Naive thymus-derived CD4-positive, alpha-beta T cell (primary cell): ENCODE measurements around the gene EIF2S1. TPM values are rescaled to one million over a fixed set of nuclear protein-coding genes. Genes with fewer than 3 reads are reported as not detected.
"Not testable (repeated sequence)": the region's sequence is repeated elsewhere in the genome, so short reads cannot be mapped to it uniquely, and the experiment has no call there.

Experiments
- ATAC-seq: fragments of 150-1000 bp; cut with Tn5 transposase; 2 replicates; pipeline ENCODE4 v1.10.0; 2021; ENCODE audit warnings: mild to moderate bottlenecking, moderate library complexity
- CTCF ChIA-PET: fragments of 350-600 bp; sonication (Branson Sonifier 250); formaldehyde crosslinking; loops from one replicate; lab custom pipeline; 2021; ENCODE audit warnings: antibody characterized with exemption; lab: Charles Lee
- POLR2A ChIA-PET: fragments of 350-600 bp; sonication (Branson Sonifier 250); formaldehyde crosslinking; loops from one replicate; lab custom pipeline; 2021; ENCODE audit warnings: antibody characterized with exemption, inconsistent platforms; lab: Charles Lee
- DNase-seq, 9 donors: peaks; one replicate each; pipeline versions ENCODE4 v3.0.0 to v3.0.0-alpha.2; 2020 to 2022; ENCODE audit warnings: mixed read lengths in 1 of 9
- H3K27ac ChIP-seq: one replicate; pipeline ENCODE4 v1.7.0; 2013; ENCODE audit warnings: mild to moderate bottlenecking, low read depth, low read length, moderate library complexity
- H3K27me3 ChIP-seq, 2 donors: one replicate each; pipeline ENCODE4 v1.7.0; 2013; ENCODE audit warnings: low read length in 2 of 2, mild to moderate bottlenecking in 2 of 2, moderate library complexity in 2 of 2; ENCODE audit not compliant: control insufficient read depth in 2 of 2, insufficient read depth in 2 of 2
- H3K36me3 ChIP-seq, 3 experiments: 1 replicate in 2 of 3; 2 replicates in 1 of 3; pipeline ENCODE4 v1.7.0; 2013; ENCODE audit warnings: low read length in 3 of 3, mild to moderate bottlenecking in 3 of 3, moderate library complexity in 1 of 3; ENCODE audit not compliant: insufficient read depth in 3 of 3, control insufficient read depth in 2 of 3
- H3K4me1 ChIP-seq, 2 donors: one replicate each; pipeline ENCODE4 v1.7.0; 2013; ENCODE audit warnings: low read length in 2 of 2, mild to moderate bottlenecking in 2 of 2, moderate library complexity in 1 of 2; ENCODE audit not compliant: control insufficient read depth in 2 of 2, insufficient read depth in 2 of 2
- H3K4me3 ChIP-seq: 2 replicates; pipeline ENCODE4 v1.7.0; 2013; ENCODE audit warnings: mild to moderate bottlenecking, low read length
- H3K9me3 ChIP-seq, 3 experiments: 1 replicate in 2 of 3; 2 replicates in 1 of 3; pipeline ENCODE4 v1.7.0; 2013; ENCODE audit warnings: low read length in 3 of 3; ENCODE audit not compliant: control insufficient read depth in 2 of 3
- H3K27ac Mint-ChIP-seq, 9 donors: one replicate each; pipeline ENCODE4 v1.8.0; 2020 to 2022; ENCODE audit warnings: mixed read lengths in 9 of 9, mild to moderate bottlenecking in 8 of 9, moderate library complexity in 5 of 9, inconsistent platforms in 2 of 9
- H3K27me3 Mint-ChIP-seq, 5 donors: one replicate each; pipeline ENCODE4 v1.8.0; 2021 to 2022; ENCODE audit warnings: mixed read lengths in 5 of 5, mild to moderate bottlenecking in 1 of 5
- H3K36me3 Mint-ChIP-seq, 5 donors: one replicate each; pipeline ENCODE4 v1.8.0; 2020 to 2022; ENCODE audit warnings: mixed read lengths in 5 of 5, mild to moderate bottlenecking in 3 of 5, inconsistent platforms in 1 of 5
- H3K4me1 Mint-ChIP-seq, 7 donors: one replicate each; pipeline ENCODE4 v1.8.0; 2020 to 2022; ENCODE audit warnings: mixed read lengths in 7 of 7, mild to moderate bottlenecking in 3 of 7, inconsistent platforms in 1 of 7
- H3K4me3 Mint-ChIP-seq, 10 donors: one replicate each; pipeline ENCODE4 v1.8.0; 2020 to 2022; ENCODE audit warnings: mild to moderate bottlenecking in 10 of 10, mixed read lengths in 10 of 10, moderate library complexity in 6 of 10, inconsistent platforms in 2 of 10
- H3K9me3 Mint-ChIP-seq, 11 donors: one replicate each; pipeline ENCODE4 v1.8.0; 2020 to 2022; ENCODE audit warnings: mixed read lengths in 11 of 11, mild to moderate bottlenecking in 4 of 11, inconsistent platforms in 1 of 11, moderate library complexity in 1 of 11
- intact Hi-C, 2 donors: fragments of 100-400 bp; cut with micrococcal nuclease; formaldehyde crosslinking; loops; one replicate each; pipeline ENCODE4 v1.15.1; 2023
- polyA plus RNA-seq, 2 donors: library from polyadenylated mRNA; unstranded; fragments of 300-500 nt; fragmentation: Illumina TruSeq; gene quantifications; one replicate each; pipeline ENCODE4 v1.2.3, GENCODE V29; 2021
- total RNA-seq, 6 experiments: library from RNA in 5 of 6; stranded (reverse) in 5 of 6; gene quantifications; 1 replicate in 5 of 6; 2 replicates in 1 of 6; pipeline ENCODE4 v1.2.3 and lab custom pipeline; 2021 to 2026

The EIF2S1 gene
- total and polyA plus RNA-seq, 7 experiments from 2014 or later = 41.4 to 115 (median 57.6) TPM

- intact Hi-C loops = no loop called here
- no peak overlapping the region for H3K4me3 Mint-ChIP-seq
- no peaks in the 10 kb centered on the region for H3K27me3 ChIP-seq
- H3K27ac ChIP-seq = no peak overlapping the region
- peaks cover 0 to 8% (median 5%) of the 10 kb centered on the region in 5 donors for H3K36me3 Mint-ChIP-seq
- H3K27ac Mint-ChIP-seq = no peak overlapping the region
- CTCF ChIA-PET = no interaction called here
- H3K9me3 Mint-ChIP-seq = peaks cover 0 to under 1% (median 0%) of the 10 kb centered on the region in 11 donors
- H3K4me1 Mint-ChIP-seq = no peaks in the 10 kb centered on the region
- ATAC-seq = no peak
- H3K36me3 ChIP-seq = no peaks in the 10 kb centered on the region
- H3K27me3 Mint-ChIP-seq = peaks cover 0 to 9% (median 0%) of the 10 kb centered on the region in 5 donors
- H3K9me3 ChIP-seq = no peaks in the 10 kb centered on the region
- no peaks in the 10 kb centered on the region for H3K4me1 ChIP-seq
- no peak overlapping the region for H3K4me3 ChIP-seq
- DNase-seq = no peak
- POLR2A ChIA-PET = no interaction called here
Measured at GRCh38 chr14:67397536-67397935, 37.4 kb downstream of the EIF2S1 start.

GRCh38 chr14:67400434-67400833 is 40.3 kb downstream of the EIF2S1 start:
- intact Hi-C loops = no loop called here
- Histone ChIP-seq H3K36me3 (no peaks in the 10 kb centered on the region), H3K4me1 (no peaks in the 10 kb centered on the region), H3K27ac (no peak overlapping the region), H3K27me3 (no peaks in the 10 kb centered on the region), H3K9me3 (no peaks in the 10 kb centered on the region), H3K4me3 (no peak overlapping the region)
- no peak for ATAC-seq
- peak in 1 of 9 donors; percentile 6 for DNase-seq
- H3K9me3 Mint-ChIP-seq = peaks cover 0 to 4% (median 0%) of the 10 kb centered on the region in 11 donors
- POLR2A ChIA-PET = interaction anchor here (0.6 kb wide), 1 partner anchor 575 kb away, joined by 3 read pairs; no protein-coding TSS in a partner anchor
- no peak overlapping the region for H3K4me3 Mint-ChIP-seq
- H3K36me3 Mint-ChIP-seq = peaks cover 0 to 5% (median 0%) of the 10 kb centered on the region in 5 donors
- no peaks in the 10 kb centered on the region for H3K4me1 Mint-ChIP-seq
- peaks cover 0 to 9% (median 0%) of the 10 kb centered on the region in 5 donors for H3K27me3 Mint-ChIP-seq
- CTCF ChIA-PET = no interaction called here
- no peak overlapping the region for H3K27ac Mint-ChIP-seq

DNA sequence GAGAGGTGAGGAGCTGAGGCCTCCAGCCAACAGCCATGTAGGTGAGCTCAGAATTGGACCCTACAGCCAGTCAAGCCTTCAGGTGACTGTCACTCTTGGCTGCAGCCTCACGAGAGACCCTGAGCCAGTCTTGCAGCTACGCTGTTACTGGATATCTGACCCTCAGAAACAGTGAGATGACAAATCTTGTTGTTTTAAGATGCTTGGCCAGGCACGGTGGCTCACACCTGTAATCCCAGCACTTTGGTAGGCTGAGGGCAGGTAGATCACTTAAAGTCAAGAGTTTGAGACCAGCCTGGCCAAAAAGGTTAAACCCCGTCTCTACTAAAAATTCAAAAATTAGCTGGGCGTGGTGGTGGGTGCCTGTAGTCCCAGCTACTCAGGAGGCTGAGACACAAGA is 45.6 kb downstream of the EIF2S1 start:
- H3K4me3 Mint-ChIP-seq = no peak overlapping the region
- H3K36me3 ChIP-seq = no peaks in the 10 kb centered on the region
- no peak overlapping the region for H3K27ac ChIP-seq
- intact Hi-C loops = no loop called here
- ATAC-seq (no peak), DNase-seq (no peak)
- H3K9me3 Mint-ChIP-seq = peaks cover 0 to 4% (median 0%) of the 10 kb centered on the region in 11 donors
- H3K27me3 ChIP-seq = no peaks in the 10 kb centered on the region
- H3K27me3 Mint-ChIP-seq = no peaks in the 10 kb centered on the region
- H3K4me1 Mint-ChIP-seq = peaks cover 0 to 4% (median 0%) of the 10 kb centered on the region in 7 donors
- no peaks in the 10 kb centered on the region for H3K9me3 ChIP-seq
- H3K36me3 Mint-ChIP-seq = peaks cover 0 to 4% (median 0%) of the 10 kb centered on the region in 5 donors
- no peaks in the 10 kb centered on the region for H3K4me1 ChIP-seq
- ChIA-PET CTCF (interaction anchor here (0.7 kb wide), 1 partner anchor 8 kb away, joined by 5 read pairs; no protein-coding TSS in a partner anchor), POLR2A (no interaction called here)
- no peak overlapping the region for H3K4me3 ChIP-seq
- H3K27ac Mint-ChIP-seq = no peak overlapping the region

DNA sequence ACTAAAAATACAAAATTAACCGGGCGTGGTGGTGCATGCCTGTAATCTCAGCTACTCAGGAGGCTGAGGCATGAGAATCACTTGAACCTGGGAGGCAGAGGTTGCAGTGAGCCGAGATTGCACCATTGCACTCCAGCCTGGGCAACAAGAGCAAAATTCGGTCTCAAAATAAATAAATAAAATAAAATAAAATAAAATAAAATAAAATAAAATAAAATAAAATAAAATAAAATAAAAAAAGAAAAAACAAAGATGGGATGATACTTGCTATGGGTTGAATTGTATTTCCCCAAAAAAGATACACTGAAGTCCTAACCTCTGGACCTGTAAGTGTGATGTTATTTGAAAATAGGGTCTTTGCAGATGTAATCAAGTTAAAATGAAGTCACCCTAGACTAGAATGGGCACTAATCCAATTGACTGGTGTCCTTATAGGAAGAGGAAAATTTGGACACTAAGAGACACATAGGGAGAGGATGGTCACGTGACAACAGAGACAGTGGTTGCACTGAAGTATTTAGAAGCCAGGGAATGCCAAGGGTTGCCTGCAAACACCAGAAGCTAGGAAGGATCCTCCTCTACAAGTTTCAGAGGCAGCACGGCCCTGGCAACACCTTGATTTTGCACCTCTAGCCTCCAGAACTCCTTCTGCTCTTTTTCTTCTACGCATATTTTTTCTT is 48.1 kb downstream of the EIF2S1 start:
- CTCF ChIA-PET, ATAC-seq, H3K36me3 Mint-ChIP-seq, H3K27ac Mint-ChIP-seq, H3K27ac ChIP-seq, H3K4me3 ChIP-seq, DNase-seq, H3K36me3 ChIP-seq, H3K4me1 ChIP-seq, H3K9me3 Mint-ChIP-seq, H3K27me3 ChIP-seq, H3K9me3 ChIP-seq, intact Hi-C loops, POLR2A ChIA-PET, H3K4me3 Mint-ChIP-seq: not testable (repeated sequence)
- peaks cover 0 to 11% (median 0%) of the 10 kb centered on the region in 5 donors for H3K27me3 Mint-ChIP-seq
- H3K4me1 Mint-ChIP-seq = peaks cover 0 to 12% (median 9%) of the 10 kb centered on the region in 7 donors

DNA sequence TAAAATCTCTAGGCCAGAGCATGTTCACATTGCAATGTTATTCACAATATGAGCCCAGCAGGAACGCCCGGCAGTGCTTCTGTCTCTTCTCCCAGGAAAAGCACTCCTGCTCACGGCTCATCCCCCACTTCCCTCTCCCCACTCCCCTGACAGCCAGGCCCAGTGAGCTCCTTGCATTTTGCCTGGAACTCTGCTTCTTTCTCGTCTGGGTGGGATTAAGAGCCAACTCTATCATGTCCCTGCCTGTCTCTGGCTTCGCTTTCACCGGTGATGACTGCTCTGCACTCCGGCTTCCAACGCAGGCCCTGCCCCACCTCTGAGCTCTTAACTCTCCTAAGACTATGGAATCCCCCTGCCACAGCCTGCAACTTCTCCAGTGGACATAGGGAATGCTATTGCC is 49.3 kb downstream of the EIF2S1 start:
- Histone ChIP-seq H3K4me1 (peaks cover 0 to 3% of the 10 kb centered on the region in 2 donors), H3K27me3 (peaks cover 0 to 3% of the 10 kb centered on the region in 2 donors), H3K4me3 (no peak overlapping the region), H3K27ac (no peak overlapping the region), H3K36me3 (no peaks in the 10 kb centered on the region), H3K9me3 (no peaks in the 10 kb centered on the region)
- ATAC-seq (no peak), DNase-seq (no peak)
- Mint-ChIP-seq H3K9me3 (no peaks in the 10 kb centered on the region), H3K27me3 (peaks cover 0 to 11% (median 0%) of the 10 kb centered on the region in 5 donors), H3K4me1 (peaks cover 0 to 13% (median 9%) of the 10 kb centered on the region in 7 donors), H3K4me3 (no peak overlapping the region), H3K27ac (no peak overlapping the region), H3K36me3 (peaks cover 0 to 4% (median 0%) of the 10 kb centered on the region in 5 donors)
- ChIA-PET CTCF (interaction anchor here (1.2 kb wide), 1 partner anchor 162 kb away, joined by 5 read pairs; no protein-coding TSS in a partner anchor), POLR2A (no interaction called here)
- intact Hi-C loops = no loop called here

GRCh38 chr14:67410313-67410712 is 50.2 kb downstream of the EIF2S1 start:
- Histone ChIP-seq H3K27me3 (peaks cover 0 to 3% of the 10 kb centered on the region in 2 donors), H3K27ac (no peak overlapping the region), H3K4me1 (peaks cover 0 to 3% of the 10 kb centered on the region in 2 donors), H3K36me3 (no peaks in the 10 kb centered on the region), H3K9me3 (no peaks in the 10 kb centered on the region), H3K4me3 (no peak overlapping the region)
- Mint-ChIP-seq H3K27ac (peak overlapping the region in 1 of 9 donors; percentile 7), H3K4me3 (peak overlapping the region in 1 of 10 donors; percentile 7), H3K27me3 (peaks cover 0 to 11% (median 0%) of the 10 kb centered on the region in 5 donors), H3K36me3 (peaks cover 0 to 4% (median 0%) of the 10 kb centered on the region in 5 donors), H3K9me3 (no peaks in the 10 kb centered on the region), H3K4me1 (peaks cover 0 to 13% (median 9%) of the 10 kb centered on the region in 7 donors)
- no peak for ATAC-seq
- intact Hi-C loops = no loop called here
- ChIA-PET CTCF (interaction anchor here (0.6 to 1.2 kb wide), 2 partner anchors 10 to 161 kb away, joined by 4 to 5 read pairs; no protein-coding TSS in a partner anchor), POLR2A (interaction anchor here (0.6 kb wide), 1 partner anchor 302 kb away, joined by 3 read pairs; no protein-coding TSS in a partner anchor)
- no peak for DNase-seq
